ENCODE measurements around the gene DYNLL1.
A peak's percentile ranks its signal among the peaks of the same experiment; 100 is the strongest.
"Not testable (repeated sequence)": the region's sequence is repeated elsewhere in the genome, so short reads cannot be mapped to it uniquely, and the experiment has no call there.

DYNLL1 gene

GRCh38 chr12:120515496-120515895 is 19.6 kb downstream of the DYNLL1 start:
- DNase-seq (ENCODE audit: low spot score) = no peak

GRCh38 chr12:120519324-120519723 is 23.4 kb downstream of the DYNLL1 start:
- not testable (repeated sequence) for DNase-seq (ENCODE audit: low spot score)

GRCh38 chr12:120522568-120522967 is 26.7 kb downstream of the DYNLL1 start:
- DNase-seq (ENCODE audit: low spot score) = no peak

- peak; percentile 93 for DNase-seq (ENCODE audit: low spot score)
Observed at GRCh38 chr12:120528861-120529525, 33.1 kb downstream of the DYNLL1 start, which contains the start of gene COQ5. Gene COQ5, minus strand, starts transcription at chr12:120529158. Its CDS starts 17 bp downstream, at chr12:120529141.

- peak; percentile 82 for DNase-seq (ENCODE audit: low spot score)
Observed at GRCh38 chr12:120529641-120530417, 33.9 kb downstream of the DYNLL1 start.

GRCh38 chr12:120530418-120530761 is 34.5 kb downstream of the DYNLL1 start:
- not testable (repeated sequence) for DNase-seq (ENCODE audit: low spot score)

GRCh38 chr12:120532701-120533238 is 36.9 kb downstream of the DYNLL1 start:
- no peak for DNase-seq (ENCODE audit: low spot score)

GRCh38 chr12:120534203-120534702 is 38.3 kb downstream of the DYNLL1 start, which contains the start of gene RNF10:
Gene RNF10, plus strand, starts transcription at chr12:120534356. Its CDS starts 456 bp downstream, at chr12:120534812.
- DNase-seq (ENCODE audit: low spot score) = peak; percentile 93

- DNase-seq (ENCODE audit: low spot score) = peak; percentile 82
Observed at GRCh38 chr12:120534703-120535655, 39.1 kb downstream of the DYNLL1 start.

GRCh38 chr12:120536064-120536791 is 40.3 kb downstream of the DYNLL1 start:
- DNase-seq (ENCODE audit: low spot score) = no peak

GRCh38 chr12:120537856-120538220 is 41.9 kb downstream of the DYNLL1 start:
- no peak for DNase-seq (ENCODE audit: low spot score)

GRCh38 chr12:120538281-120539156 is 42.6 kb downstream of the DYNLL1 start:
- DNase-seq (ENCODE audit: low spot score) = peak; percentile 47

GRCh38 chr12:120539303-120539702 is 43.4 kb downstream of the DYNLL1 start:
- no peak for DNase-seq (ENCODE audit: low spot score)

GRCh38 chr12:120540445-120540844 is 44.5 kb downstream of the DYNLL1 start:
- no peak for DNase-seq (ENCODE audit: low spot score)

GRCh38 chr12:120542166-120542565 is 46.3 kb downstream of the DYNLL1 start:
- no peak for DNase-seq (ENCODE audit: low spot score)

GRCh38 chr12:120544691-120545090 is 48.8 kb downstream of the DYNLL1 start:
- DNase-seq (ENCODE audit: low spot score) = no peak

- DNase-seq (ENCODE audit: low spot score) = no peak
Observed at GRCh38 chr12:120546050-120546386, 50.1 kb downstream of the DYNLL1 start.
